ENCODE measurements around the gene HSD17B11. TPM values are rescaled to one million over a fixed set of nuclear protein-coding genes. Genes with fewer than 3 reads are reported as not detected.
"Not testable (repeated sequence)": the region's sequence is repeated elsewhere in the genome, so short reads cannot be mapped to it uniquely, and the experiment has no call there.

The HSD17B11 gene
- polyA plus RNA-seq, 4 donors: 196 to 420 (median 281) TPM

GRCh38 chr4:87399954-87400353 is 9.0 kb upstream of the HSD17B11 start:
- Histone ChIP-seq H3K9me3 (ENCODE audit: control insufficient read depth in 2 of 2, insufficient read depth in 1 of 2, low read depth in 1 of 2, low read length in 1 of 2) (peaks cover 3 to 16% of the 10 kb centered on the region in 2 donors), H3K27ac (ENCODE audit: low read depth in 1 of 3, low read length in 2 of 3) (no peak overlapping the region), H3K4me1 (ENCODE audit: control insufficient read depth in 3 of 3, insufficient read depth in 2 of 3, low read depth in 1 of 3, low read length in 2 of 3) (peaks cover 0 to 3% (median 0%) of the 10 kb centered on the region in 3 donors), H3K27me3 (ENCODE audit: control insufficient read depth in 3 of 3, insufficient read depth in 3 of 3, low read length in 3 of 3) (no peaks in the 10 kb centered on the region), H3K4me3 (ENCODE audit: low read depth in 1 of 3, low read length in 3 of 3) (no peak overlapping the region), H3K36me3 (ENCODE audit: control insufficient read depth in 3 of 3, insufficient read depth in 2 of 3, low read depth in 1 of 3, low read length in 3 of 3) (no peaks in the 10 kb centered on the region)
- DNase-seq (no peak), FAIRE-seq (no peak)
- 75 to 85% (median 77%) methylated on average over 1 of the region's 1 CpG for WGBS, 3 donors

- FAIRE-seq (no peak), DNase-seq (no peak)
- H3K36me3 ChIP-seq (ENCODE audit: control insufficient read depth in 3 of 3, insufficient read depth in 2 of 3, low read depth in 1 of 3, low read length in 3 of 3): no peaks in the 10 kb centered on the region
- peaks cover 3 to 16% of the 10 kb centered on the region in 2 donors for H3K9me3 ChIP-seq (ENCODE audit: control insufficient read depth in 2 of 2, insufficient read depth in 1 of 2, low read depth in 1 of 2, low read length in 1 of 2)
- 59 to 88% (median 66%) methylated on average over 3 of the region's 3 CpGs for WGBS, 3 donors
- H3K4me1 ChIP-seq (ENCODE audit: control insufficient read depth in 3 of 3, insufficient read depth in 2 of 3, low read depth in 1 of 3, low read length in 2 of 3): peaks cover 0 to 1% (median 0%) of the 10 kb centered on the region in 3 donors
- no peak overlapping the region for H3K4me3 ChIP-seq (ENCODE audit: low read depth in 1 of 3, low read length in 3 of 3)
- H3K27me3 ChIP-seq (ENCODE audit: control insufficient read depth in 3 of 3, insufficient read depth in 3 of 3, low read length in 3 of 3): no peaks in the 10 kb centered on the region
- no peak overlapping the region for H3K27ac ChIP-seq (ENCODE audit: low read depth in 1 of 3, low read length in 2 of 3)
These were observed 8.2 kb upstream of the HSD17B11 start for GRCh38 chr4:87399148-87399547.

GRCh38 chr4:87395851-87396250 is 4.9 kb upstream of the HSD17B11 start:
- H3K9me3 ChIP-seq (ENCODE audit: control insufficient read depth in 2 of 2, insufficient read depth in 1 of 2, low read depth in 1 of 2, low read length in 1 of 2): peaks cover 3 to 13% of the 10 kb centered on the region in 2 donors
- not testable (repeated sequence) for DNase-seq; H3K36me3 ChIP-seq (ENCODE audit: control insufficient read depth in 3 of 3, insufficient read depth in 2 of 3, low read depth in 1 of 3, low read length in 3 of 3); H3K27me3 ChIP-seq (ENCODE audit: control insufficient read depth in 3 of 3, insufficient read depth in 3 of 3, low read length in 3 of 3); H3K4me1 ChIP-seq (ENCODE audit: control insufficient read depth in 3 of 3, insufficient read depth in 2 of 3, low read depth in 1 of 3, low read length in 2 of 3); FAIRE-seq; H3K27ac ChIP-seq (ENCODE audit: low read depth in 1 of 3, low read length in 2 of 3); H3K4me3 ChIP-seq (ENCODE audit: low read depth in 1 of 3, low read length in 3 of 3)
- 94 to 96% (median 96%) methylated on average over 12 to 20 of the region's 20 CpGs for WGBS, 3 donors

GRCh38 chr4:87395073-87395472 is 4.1 kb upstream of the HSD17B11 start:
- not testable (repeated sequence) for FAIRE-seq; H3K4me1 ChIP-seq (ENCODE audit: control insufficient read depth in 3 of 3, insufficient read depth in 2 of 3, low read depth in 1 of 3, low read length in 2 of 3); H3K27me3 ChIP-seq (ENCODE audit: control insufficient read depth in 3 of 3, insufficient read depth in 3 of 3, low read length in 3 of 3); DNase-seq; H3K27ac ChIP-seq (ENCODE audit: low read depth in 1 of 3, low read length in 2 of 3); H3K4me3 ChIP-seq (ENCODE audit: low read depth in 1 of 3, low read length in 3 of 3); H3K36me3 ChIP-seq (ENCODE audit: control insufficient read depth in 3 of 3, insufficient read depth in 2 of 3, low read depth in 1 of 3, low read length in 3 of 3); H3K9me3 ChIP-seq (ENCODE audit: control insufficient read depth in 2 of 2, insufficient read depth in 1 of 2, low read depth in 1 of 2, low read length in 1 of 2)
- WGBS, 3 donors: 88 to 92% (median 89%) methylated on average over 23 of the region's 23 CpGs

- H3K27ac ChIP-seq (ENCODE audit: low read depth in 1 of 3, low read length in 2 of 3): no peak overlapping the region
- peaks cover 0 to 4% (median 0%) of the 10 kb centered on the region in 3 donors for H3K4me1 ChIP-seq (ENCODE audit: control insufficient read depth in 3 of 3, insufficient read depth in 2 of 3, low read depth in 1 of 3, low read length in 2 of 3)
- peaks cover 0 to 8% of the 10 kb centered on the region in 2 donors for H3K9me3 ChIP-seq (ENCODE audit: control insufficient read depth in 2 of 2, insufficient read depth in 1 of 2, low read depth in 1 of 2, low read length in 1 of 2)
- 62 to 69% (median 66%) methylated on average over 3 of the region's 3 CpGs for WGBS, 3 donors
- FAIRE-seq: no peak
- no peaks in the 10 kb centered on the region for H3K36me3 ChIP-seq (ENCODE audit: control insufficient read depth in 3 of 3, insufficient read depth in 2 of 3, low read depth in 1 of 3, low read length in 3 of 3)
- DNase-seq: no peak
- H3K4me3 ChIP-seq (ENCODE audit: low read depth in 1 of 3, low read length in 3 of 3): no peak overlapping the region
- H3K27me3 ChIP-seq (ENCODE audit: control insufficient read depth in 3 of 3, insufficient read depth in 3 of 3, low read length in 3 of 3): no peaks in the 10 kb centered on the region
These were observed 1.2 kb upstream of the HSD17B11 start for GRCh38 chr4:87392183-87392582.

- H3K27ac ChIP-seq (ENCODE audit: low read depth in 1 of 3, low read length in 2 of 3): peak overlapping the region; percentile 79 to 100 (median 97)
- H3K36me3 ChIP-seq (ENCODE audit: control insufficient read depth in 3 of 3, insufficient read depth in 2 of 3, low read depth in 1 of 3, low read length in 3 of 3): peaks cover 0 to 4% (median 0%) of the 10 kb centered on the region in 3 donors
- FAIRE-seq (no peak), DNase-seq (no peak)
- H3K4me3 ChIP-seq (ENCODE audit: low read depth in 1 of 3, low read length in 3 of 3): peak overlapping the region; percentile 58 to 97 (median 66)
- 6 to 14% (median 7%) methylated on average over 16 of the region's 16 CpGs for WGBS, 3 donors
- peaks cover 0 to 9% of the 10 kb centered on the region in 2 donors for H3K9me3 ChIP-seq (ENCODE audit: control insufficient read depth in 2 of 2, insufficient read depth in 1 of 2, low read depth in 1 of 2, low read length in 1 of 2)
- H3K4me1 ChIP-seq (ENCODE audit: control insufficient read depth in 3 of 3, insufficient read depth in 2 of 3, low read depth in 1 of 3, low read length in 2 of 3): peaks cover 0 to 4% (median 0%) of the 10 kb centered on the region in 3 donors
- H3K27me3 ChIP-seq (ENCODE audit: control insufficient read depth in 3 of 3, insufficient read depth in 3 of 3, low read length in 3 of 3): no peaks in the 10 kb centered on the region
These were observed 627 bp upstream of the HSD17B11 start for GRCh38 chr4:87391576-87392054.

- Histone ChIP-seq H3K27me3 (ENCODE audit: control insufficient read depth in 3 of 3, insufficient read depth in 3 of 3, low read length in 3 of 3) (no peaks in the 10 kb centered on the region), H3K36me3 (ENCODE audit: control insufficient read depth in 3 of 3, insufficient read depth in 2 of 3, low read depth in 1 of 3, low read length in 3 of 3) (peaks cover 0 to 11% (median 0%) of the 10 kb centered on the region in 3 donors), H3K27ac (ENCODE audit: low read depth in 1 of 3, low read length in 2 of 3) (peak overlapping the region; percentile 79 to 100 (median 97)), H3K4me3 (ENCODE audit: low read depth in 1 of 3, low read length in 3 of 3) (peak overlapping the region; percentile 58 to 97 (median 66)), H3K4me1 (ENCODE audit: control insufficient read depth in 3 of 3, insufficient read depth in 2 of 3, low read depth in 1 of 3, low read length in 2 of 3) (peaks cover 0 to 8% (median 0%) of the 10 kb centered on the region in 3 donors), H3K9me3 (ENCODE audit: control insufficient read depth in 2 of 2, insufficient read depth in 1 of 2, low read depth in 1 of 2, low read length in 1 of 2) (peaks cover 0 to 12% of the 10 kb centered on the region in 2 donors)
- FAIRE-seq: no peak
- no peak for DNase-seq
These were observed 467 bp downstream of the HSD17B11 start for GRCh38 chr4:87390551-87390890.

- not testable (repeated sequence) for H3K4me1 ChIP-seq (ENCODE audit: control insufficient read depth in 3 of 3, insufficient read depth in 2 of 3, low read depth in 1 of 3, low read length in 2 of 3); FAIRE-seq; H3K27me3 ChIP-seq (ENCODE audit: control insufficient read depth in 3 of 3, insufficient read depth in 3 of 3, low read length in 3 of 3)
- peak overlapping the region; percentile 46 to 97 (median 66) for H3K4me3 ChIP-seq (ENCODE audit: low read depth in 1 of 3, low read length in 3 of 3)
- peaks cover 0 to 12% of the 10 kb centered on the region in 2 donors for H3K9me3 ChIP-seq (ENCODE audit: control insufficient read depth in 2 of 2, insufficient read depth in 1 of 2, low read depth in 1 of 2, low read length in 1 of 2)
- peak overlapping the region; percentile 67 to 100 (median 71) for H3K27ac ChIP-seq (ENCODE audit: low read depth in 1 of 3, low read length in 2 of 3)
- H3K36me3 ChIP-seq (ENCODE audit: control insufficient read depth in 3 of 3, insufficient read depth in 2 of 3, low read depth in 1 of 3, low read length in 3 of 3): peaks cover 0 to 13% (median 0%) of the 10 kb centered on the region in 3 donors
- WGBS, 3 donors: 11 to 48% (median 28%) methylated on average over 20 of the region's 20 CpGs
- DNase-seq: peak in 1 of 2 donors; percentile 45
These were observed 933 bp downstream of the HSD17B11 start for GRCh38 chr4:87390055-87390454.

GRCh38 chr4:87388901-87389300 is 2.1 kb downstream of the HSD17B11 start:
- peaks cover 0 to 8% (median under 1%) of the 10 kb centered on the region in 3 donors for H3K4me1 ChIP-seq (ENCODE audit: control insufficient read depth in 3 of 3, insufficient read depth in 2 of 3, low read depth in 1 of 3, low read length in 2 of 3)
- 16 to 42% (median 28%) methylated on average over 3 of the region's 3 CpGs for WGBS, 3 donors
- H3K36me3 ChIP-seq (ENCODE audit: control insufficient read depth in 3 of 3, insufficient read depth in 2 of 3, low read depth in 1 of 3, low read length in 3 of 3): peaks cover 0 to 14% (median 0%) of the 10 kb centered on the region in 3 donors
- no peaks in the 10 kb centered on the region for H3K27me3 ChIP-seq (ENCODE audit: control insufficient read depth in 3 of 3, insufficient read depth in 3 of 3, low read length in 3 of 3)
- DNase-seq (peak in 1 of 2 donors; percentile 58), FAIRE-seq (no peak)
- peaks cover 0 to 16% of the 10 kb centered on the region in 2 donors for H3K9me3 ChIP-seq (ENCODE audit: control insufficient read depth in 2 of 2, insufficient read depth in 1 of 2, low read depth in 1 of 2, low read length in 1 of 2)
- H3K4me3 ChIP-seq (ENCODE audit: low read depth in 1 of 3, low read length in 3 of 3): peak overlapping the region; percentile 46 to 97 (median 66)
- peak overlapping the region in 2 of 3 donors; percentile 1 to 58 for H3K27ac ChIP-seq (ENCODE audit: low read depth in 1 of 3, low read length in 2 of 3)
